ENCODE measurements around the gene WDR83. TPM values are rescaled to one million over a fixed set of nuclear protein-coding genes. Genes with fewer than 3 reads are reported as not detected.

WDR83 gene
- total RNA-seq, 1 donor from 2014 or later, result 11.0 TPM

- H4K20me1 ChIP-seq (ENCODE audit: low read depth), result peaks cover 36% of the 10 kb centered on the region
- no peaks in the 10 kb centered on the region for H3K9me3 Mint-ChIP-seq
- H3K27ac ChIP-seq, result no peak overlapping the region
- no peak overlapping the region for H3K9ac ChIP-seq
- H3K36me3 Mint-ChIP-seq, result peaks cover 33% of the 10 kb centered on the region
- H3K27ac Mint-ChIP-seq, result no peak overlapping the region
- no peaks in the 10 kb centered on the region for H3K9me3 ChIP-seq (ENCODE audit: low read depth)
- H3K27me3 Mint-ChIP-seq (ENCODE audit: insufficient read depth, low read depth), result no peaks in the 10 kb centered on the region
- no peak for TF ChIP-seq EZH2phosphoT487 (IDR thresholded peaks at IDR 0.05)
- no peak for TF ChIP-seq CTCF (IDR thresholded peaks at IDR 0.05)
- no peak for TF ChIP-seq EZH2 (IDR thresholded peaks at IDR 0.05)
- no peak overlapping the region for H3K4me2 ChIP-seq
- H3K4me3 Mint-ChIP-seq, result no peak overlapping the region
- peaks cover 5% of the 10 kb centered on the region for H3K4me1 Mint-ChIP-seq
- H3K4me3 ChIP-seq, result no peak overlapping the region
- peaks cover 53% of the 10 kb centered on the region for H3F3A ChIP-seq (ENCODE audit: low read depth)
- H3K27me3 ChIP-seq, result no peaks in the 10 kb centered on the region
- H3K36me3 ChIP-seq, result peaks cover 3% of the 10 kb centered on the region
- no peak overlapping the region for H2AFZ ChIP-seq (replicated peaks)
- DNase-seq (ENCODE audit: low spot score), result no peak
- H3K79me2 ChIP-seq (ENCODE audit: low read depth), result peaks cover 54% of the 10 kb centered on the region
- peaks cover 6% of the 10 kb centered on the region for H3K4me1 ChIP-seq
These were observed 49.3 kb downstream of the WDR83 start for GRCh38 chr19:12715929-12716328.

DNA sequence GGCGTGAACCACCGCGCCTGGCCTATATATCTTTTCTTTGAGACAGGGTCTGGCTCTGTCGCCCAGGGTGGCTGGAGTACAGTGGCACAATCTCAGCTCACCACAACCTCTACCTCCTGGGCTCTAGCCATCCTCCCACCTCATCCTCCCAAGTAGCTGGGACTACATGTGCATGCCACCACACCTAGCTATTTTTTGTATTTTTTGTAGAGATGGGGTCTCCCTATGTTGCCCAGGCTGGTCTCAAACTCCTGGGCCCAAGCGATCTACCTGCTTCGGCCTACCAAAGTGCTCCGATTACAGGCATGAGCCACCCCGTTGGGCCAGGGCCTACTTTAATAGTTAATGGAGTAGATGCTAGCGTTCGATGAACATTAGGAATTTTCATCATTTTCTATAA is 53.7 kb downstream of the WDR83 start:
- H3K79me2 ChIP-seq (ENCODE audit: low read depth), result peaks cover 86% of the 10 kb centered on the region
- no peaks in the 10 kb centered on the region for H3K9me3 ChIP-seq (ENCODE audit: low read depth)
- H3K27ac ChIP-seq, result no peak overlapping the region
- no peaks in the 10 kb centered on the region for H3K27me3 ChIP-seq
- no peak overlapping the region for H2AFZ ChIP-seq (replicated peaks)
- H4K20me1 ChIP-seq (ENCODE audit: low read depth), result peaks cover 39% of the 10 kb centered on the region
- no peaks in the 10 kb centered on the region for H3K9me3 Mint-ChIP-seq
- H3K27ac Mint-ChIP-seq, result peak overlapping the region; percentile 16
- peaks cover 16% of the 10 kb centered on the region for H3K36me3 Mint-ChIP-seq
- peak overlapping the region; percentile 66 for H3K4me3 ChIP-seq
- peak overlapping the region; percentile 81 for H3K4me3 Mint-ChIP-seq
- no peak for DNase-seq (ENCODE audit: low spot score)
- H3K9ac ChIP-seq, result peak overlapping the region; percentile 72
- peak overlapping the region; percentile 94 for H3K4me2 ChIP-seq
- H3K4me1 ChIP-seq, result peaks cover 6% of the 10 kb centered on the region
- peaks cover 11% of the 10 kb centered on the region for H3K27me3 Mint-ChIP-seq (ENCODE audit: insufficient read depth, low read depth)
- H3F3A ChIP-seq (ENCODE audit: low read depth), result peaks cover 46% of the 10 kb centered on the region
- TF ChIP-seq EZH2 (IDR thresholded peaks at IDR 0.05), result no peak
- TF ChIP-seq EZH2phosphoT487 (IDR thresholded peaks at IDR 0.05), result no peak
- no peak for TF ChIP-seq CTCF (IDR thresholded peaks at IDR 0.05)
- peaks cover 22% of the 10 kb centered on the region for H3K4me1 Mint-ChIP-seq
- H3K36me3 ChIP-seq, result peaks cover 3% of the 10 kb centered on the region

DNA sequence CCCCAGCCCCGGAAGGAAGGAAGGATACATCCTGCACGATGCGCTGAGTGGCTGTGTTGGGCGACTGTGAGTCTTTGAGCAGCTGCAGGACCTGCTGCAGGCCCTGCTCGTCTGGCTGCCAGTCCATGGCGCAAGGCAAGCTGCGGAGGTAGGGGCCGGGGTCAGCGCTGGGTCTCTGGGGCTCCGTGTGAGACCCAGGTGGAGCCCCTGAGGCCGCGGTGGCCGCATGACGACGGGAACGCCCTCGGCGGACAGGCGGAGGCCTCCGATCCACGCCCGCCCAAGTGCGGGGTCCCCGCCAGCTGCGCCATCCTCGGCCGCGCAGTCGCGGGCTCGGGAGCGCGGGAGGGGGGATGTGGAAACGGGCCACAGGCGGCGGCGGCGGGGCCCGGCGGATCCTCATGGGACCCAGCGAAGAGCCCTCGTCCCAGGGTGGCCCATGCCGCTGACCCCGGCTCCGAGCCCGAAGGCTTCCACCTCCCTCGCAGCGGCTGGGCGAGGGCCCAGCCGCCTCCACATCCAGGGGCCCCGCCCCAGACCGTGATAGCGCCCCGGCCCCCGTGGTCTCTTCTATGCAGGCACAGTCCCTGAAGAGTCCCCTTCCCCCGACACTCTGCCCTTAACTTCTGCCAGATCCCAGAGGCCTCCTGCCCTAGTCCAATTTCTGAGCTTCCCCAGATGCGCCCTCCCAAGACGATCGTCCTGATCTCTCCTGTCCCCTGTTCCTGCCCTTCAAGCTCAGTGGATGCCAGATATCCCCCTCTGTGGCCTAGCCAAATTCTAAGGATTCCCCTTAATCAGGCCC is 54.4 kb downstream of the WDR83 start:
- peaks cover 81% of the 10 kb centered on the region for H3K79me2 ChIP-seq (ENCODE audit: low read depth)
- peak overlapping the region; percentile 66 for H3K4me3 ChIP-seq
- peaks cover 36% of the 10 kb centered on the region for H4K20me1 ChIP-seq (ENCODE audit: low read depth)
- H3K4me1 ChIP-seq, result peaks cover 6% of the 10 kb centered on the region
- TF ChIP-seq EZH2 (IDR thresholded peaks at IDR 0.05), result no peak
- no peak for TF ChIP-seq EZH2phosphoT487 (IDR thresholded peaks at IDR 0.05)
- no peak for TF ChIP-seq CTCF (IDR thresholded peaks at IDR 0.05)
- H2AFZ ChIP-seq (replicated peaks), result no peak overlapping the region
- Mint-ChIP-seq H3K36me3 (peaks cover 13% of the 10 kb centered on the region), H3K4me1 (peaks cover 22% of the 10 kb centered on the region), H3K27ac (peak overlapping the region; percentile 99), H3K27me3 (ENCODE audit: insufficient read depth, low read depth) (peaks cover 11% of the 10 kb centered on the region), H3K4me3 (peak overlapping the region; percentile 98), H3K9me3 (no peaks in the 10 kb centered on the region)
- peak overlapping the region; percentile 94 for H3K4me2 ChIP-seq
- peaks cover 51% of the 10 kb centered on the region for H3F3A ChIP-seq (ENCODE audit: low read depth)
- peaks cover 3% of the 10 kb centered on the region for H3K36me3 ChIP-seq
- H3K27me3 ChIP-seq, result no peaks in the 10 kb centered on the region
- peak overlapping the region; percentile 72 for H3K9ac ChIP-seq
- no peaks in the 10 kb centered on the region for H3K9me3 ChIP-seq (ENCODE audit: low read depth)
- DNase-seq (ENCODE audit: low spot score), result peak; percentile 47
- H3K27ac ChIP-seq, result peak overlapping the region; percentile 87
